GM19043 (cell line): ENCODE results near the gene CACNG5.

ENCODE experiments used
- ATAC-seq: cut with Tn5 transposase; IDR thresholded peaks from one replicate; pipeline ENCODE4 v1.9.1; 2021; ENCODE audit warnings: low read depth; ENCODE audit not compliant: unreplicated experiment

Gene CACNG5

DNA sequence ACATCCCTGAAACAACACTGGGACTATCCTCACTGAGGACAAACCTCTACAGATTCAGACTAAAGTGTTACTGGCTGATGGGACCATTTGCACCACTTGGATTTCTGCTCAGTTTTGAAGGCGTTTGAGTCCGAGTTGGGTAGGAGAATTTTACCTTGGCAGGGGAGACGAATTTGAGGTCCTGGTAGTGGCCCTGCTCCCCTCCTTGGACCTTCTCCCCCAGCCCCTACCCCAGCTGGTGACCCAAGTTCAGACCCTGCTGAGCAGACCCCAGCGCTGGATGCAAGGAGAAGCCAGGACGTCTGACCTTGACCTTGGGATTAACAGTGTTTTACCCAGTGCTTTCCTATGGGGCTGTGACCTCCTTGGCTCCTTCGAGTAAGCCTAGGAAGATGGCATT is 13.6 kb downstream of the CACNG5 start:
- no peak for ATAC-seq

DNA sequence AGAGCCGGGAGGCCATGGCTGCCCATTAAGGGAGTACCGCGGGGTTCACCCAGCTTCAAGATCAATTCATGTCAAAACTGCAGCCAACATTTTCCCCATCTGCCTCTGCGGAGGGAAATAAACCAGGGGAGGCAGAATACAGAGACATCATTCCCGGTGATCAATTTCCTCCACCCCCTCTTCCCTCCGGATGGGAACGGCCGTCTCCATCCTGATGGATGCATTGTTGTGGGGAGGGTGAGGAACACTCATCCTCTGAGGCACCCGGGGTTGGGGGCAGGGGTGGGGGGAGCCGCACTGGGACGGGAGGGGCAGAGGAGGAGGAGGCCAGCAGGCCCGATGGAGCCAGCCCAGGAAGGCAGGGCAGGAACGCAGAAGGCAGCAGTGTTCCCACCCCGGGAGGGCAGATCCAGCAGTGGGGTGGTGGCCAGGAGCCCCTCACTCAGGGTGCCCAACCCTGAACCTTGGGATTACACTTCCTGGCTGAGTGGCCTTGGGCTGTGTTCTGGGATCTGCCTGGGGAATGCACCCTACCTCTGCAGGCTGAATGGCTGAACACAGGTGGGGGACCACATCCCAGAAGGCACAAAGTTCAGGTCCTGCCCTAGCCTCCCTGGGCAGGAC is 14.2 kb downstream of the CACNG5 start:
- ATAC-seq = no peak

DNA sequence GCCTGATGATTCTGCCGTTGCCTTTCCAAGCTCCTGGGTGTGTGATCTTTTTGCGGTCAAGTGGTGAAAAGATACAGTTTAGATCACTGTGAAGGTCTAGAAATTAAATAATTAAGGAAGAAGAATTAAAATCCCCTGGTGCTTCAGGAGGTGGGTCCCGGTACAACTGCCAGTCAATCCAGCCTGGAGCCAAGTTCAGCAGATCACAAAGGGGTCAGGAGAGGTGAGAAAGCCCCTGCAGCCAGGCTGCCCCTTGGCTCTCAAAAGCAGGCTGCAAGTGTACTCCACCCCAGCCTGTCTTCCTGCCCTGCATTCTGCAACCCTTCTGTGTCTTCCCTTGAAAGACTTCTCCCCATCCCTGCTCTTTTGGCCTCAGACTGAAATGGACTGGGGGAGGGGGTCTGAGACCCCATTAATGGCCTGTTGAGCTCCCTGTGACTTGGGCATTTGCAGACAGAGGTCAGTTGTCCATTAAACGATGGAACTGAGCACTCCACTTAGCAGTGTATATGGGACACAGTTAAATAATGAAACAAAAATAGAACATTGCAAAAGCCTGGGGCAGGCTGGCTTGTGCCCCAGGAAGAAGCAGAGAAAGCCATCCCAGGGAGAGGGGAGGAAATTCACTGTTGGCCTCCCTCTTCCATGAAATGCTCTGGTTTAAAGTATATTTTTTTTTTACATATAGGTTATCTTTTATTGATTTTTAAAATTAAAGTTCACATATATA is 15.1 kb downstream of the CACNG5 start:
- ATAC-seq = no peak

DNA sequence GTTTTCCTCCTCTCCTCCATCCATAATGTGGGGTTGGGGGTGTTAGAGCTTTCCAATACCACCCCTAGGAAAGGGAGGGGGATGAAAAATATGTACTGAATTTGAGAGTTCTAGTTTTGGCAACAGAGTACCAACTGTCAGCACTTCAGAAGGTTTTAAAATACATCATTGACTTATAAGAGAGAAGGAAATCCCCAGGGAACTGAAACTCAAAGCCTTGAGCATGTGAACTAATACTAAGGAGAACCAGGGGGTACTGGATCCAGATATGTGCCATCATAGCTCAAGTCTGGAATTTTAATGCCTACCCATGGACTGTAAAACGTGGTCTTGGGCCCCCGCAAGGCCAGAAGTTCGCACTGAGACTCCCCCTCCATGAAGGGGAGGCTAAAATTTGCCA is 15.8 kb downstream of the CACNG5 start:
- ATAC-seq = no peak

DNA sequence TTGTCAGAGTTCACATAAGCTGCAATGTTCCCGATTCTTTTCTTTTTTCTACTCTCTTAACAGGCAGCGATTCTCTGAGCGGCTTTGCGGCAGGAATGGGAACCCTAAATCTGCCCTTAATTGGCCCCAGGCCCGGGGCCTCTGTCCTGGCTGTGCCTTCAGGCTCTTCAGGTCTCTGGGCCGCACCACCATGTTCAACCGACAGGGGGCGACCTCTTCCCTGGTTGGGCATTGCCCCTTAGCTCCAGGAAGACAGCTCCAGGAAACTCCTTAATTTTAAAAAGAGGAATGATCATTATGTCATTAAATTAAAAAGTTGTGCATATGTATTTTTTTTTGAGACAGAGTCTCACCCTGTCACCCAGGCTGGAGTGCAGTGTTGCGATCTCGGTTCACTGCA is 20.3 kb downstream of the CACNG5 start:
- ATAC-seq = no peak

DNA sequence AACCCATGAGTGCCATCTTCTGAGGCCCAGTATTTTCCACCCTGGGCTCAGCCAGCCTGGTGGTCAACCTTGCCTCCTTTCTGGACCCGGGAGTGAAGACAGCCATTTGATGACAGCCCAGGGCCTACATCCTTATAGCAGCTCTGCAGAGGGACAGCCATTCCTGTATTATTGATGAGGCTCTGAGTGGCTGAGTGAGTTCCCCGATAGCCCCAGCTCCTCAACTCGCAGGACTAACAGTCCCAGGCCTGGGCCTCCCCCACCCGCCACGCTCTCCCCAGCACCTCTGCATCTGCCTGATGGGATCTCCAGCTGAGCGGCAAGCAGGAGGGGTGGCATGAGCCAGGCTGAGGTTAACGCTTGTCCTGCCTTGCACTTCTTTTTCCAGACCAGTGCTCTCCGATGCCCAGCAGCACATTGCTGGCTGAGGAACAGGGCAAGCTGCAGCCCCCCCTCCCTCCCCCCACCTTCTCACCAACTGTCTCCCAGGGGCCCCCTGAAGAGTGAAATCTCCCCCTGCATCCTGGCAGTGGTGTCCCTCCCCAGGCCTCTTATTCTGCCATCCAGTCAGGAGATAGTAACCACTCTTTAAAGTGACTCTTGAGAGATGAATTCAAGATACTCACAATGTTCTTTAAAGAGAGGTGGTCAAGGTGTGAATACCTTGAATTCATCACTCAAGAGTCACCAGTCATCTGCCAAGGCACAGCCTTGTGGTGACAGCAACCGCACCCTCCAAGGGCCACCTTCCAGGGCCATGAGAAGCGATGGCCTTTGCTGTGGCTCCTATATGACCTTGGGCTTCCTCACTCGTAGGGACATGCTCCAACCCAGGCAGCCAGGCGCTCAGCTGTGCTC is 23.5 kb downstream of the CACNG5 start:
- no peak for ATAC-seq

DNA sequence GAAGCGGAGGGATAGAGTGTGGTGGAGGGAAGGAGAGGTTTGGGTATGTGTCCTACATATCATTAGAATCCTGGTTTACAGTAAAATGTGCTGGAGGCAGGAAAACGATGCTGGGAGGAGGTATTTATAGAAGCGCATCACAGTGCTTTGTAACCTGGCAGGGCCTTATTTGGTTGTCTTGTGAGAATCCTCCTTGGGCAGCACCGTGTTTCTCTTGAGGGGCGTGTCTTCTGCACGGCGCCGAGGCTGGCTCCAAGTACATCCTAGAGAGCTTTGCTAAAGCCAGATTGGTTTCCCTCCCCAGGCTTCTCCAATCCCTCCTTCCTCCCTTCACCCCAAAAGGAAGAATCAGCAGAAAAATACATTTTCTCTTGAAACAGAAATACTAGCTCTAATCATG is 24.4 kb downstream of the CACNG5 start:
- no peak for ATAC-seq

DNA sequence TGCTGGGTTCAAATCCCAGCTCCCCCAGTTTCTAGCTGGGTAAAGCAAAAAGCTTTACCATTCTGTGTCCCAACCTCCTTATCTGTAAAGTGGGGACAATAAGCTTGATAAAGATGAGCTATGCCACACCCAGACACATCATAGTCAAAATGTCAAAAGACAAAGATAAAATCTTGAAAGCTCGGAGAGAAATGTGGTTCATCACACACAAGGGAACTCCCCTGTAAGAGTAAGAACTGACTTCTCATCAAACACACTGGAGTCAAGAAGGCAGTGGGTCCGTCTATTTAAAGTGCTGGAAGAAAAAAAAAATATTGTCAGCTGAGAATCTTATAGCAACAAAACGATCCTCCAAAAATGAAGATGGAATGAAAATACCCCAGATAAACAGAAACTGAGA is 25.3 kb downstream of the CACNG5 start:
- no peak for ATAC-seq

DNA sequence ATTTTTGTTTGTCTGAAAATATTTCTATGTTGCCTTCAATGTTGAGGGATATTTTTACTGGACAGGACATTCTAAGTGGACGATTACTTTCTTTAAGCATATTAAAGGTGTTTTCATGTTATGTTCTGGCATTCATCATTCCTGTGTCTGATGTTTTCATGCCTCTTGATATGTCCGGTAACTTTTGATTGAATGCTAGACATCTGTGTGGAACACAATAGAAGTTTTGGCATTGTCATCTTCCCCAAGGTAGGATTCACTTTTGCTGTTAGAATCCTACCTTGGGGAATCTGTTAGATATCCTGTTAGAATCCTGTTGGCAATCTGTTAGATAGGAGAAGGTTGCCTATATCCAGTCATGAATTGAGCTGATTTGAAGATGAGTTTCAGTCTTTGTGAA is 28.9 kb downstream of the CACNG5 start:
- ATAC-seq = no peak

DNA sequence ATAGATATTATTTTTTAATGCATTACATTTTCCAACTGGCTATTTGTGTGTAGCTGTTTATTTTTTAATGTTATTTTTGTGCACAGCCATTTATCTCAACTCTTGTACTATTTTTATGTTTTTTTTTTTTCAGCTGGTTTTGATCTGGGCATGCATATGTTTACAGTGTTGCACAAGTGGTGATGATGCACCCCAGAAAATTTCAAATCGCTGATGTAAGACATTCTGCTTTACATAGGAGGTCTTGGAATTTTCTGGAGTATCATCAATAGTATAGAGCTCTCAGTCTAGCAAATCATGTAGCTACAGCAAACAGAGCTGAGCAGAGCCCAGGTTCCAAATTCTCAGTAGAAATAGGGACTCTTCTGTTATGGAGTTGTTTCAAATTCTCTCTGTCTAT is 30.2 kb downstream of the CACNG5 start:
- ATAC-seq = no peak

DNA sequence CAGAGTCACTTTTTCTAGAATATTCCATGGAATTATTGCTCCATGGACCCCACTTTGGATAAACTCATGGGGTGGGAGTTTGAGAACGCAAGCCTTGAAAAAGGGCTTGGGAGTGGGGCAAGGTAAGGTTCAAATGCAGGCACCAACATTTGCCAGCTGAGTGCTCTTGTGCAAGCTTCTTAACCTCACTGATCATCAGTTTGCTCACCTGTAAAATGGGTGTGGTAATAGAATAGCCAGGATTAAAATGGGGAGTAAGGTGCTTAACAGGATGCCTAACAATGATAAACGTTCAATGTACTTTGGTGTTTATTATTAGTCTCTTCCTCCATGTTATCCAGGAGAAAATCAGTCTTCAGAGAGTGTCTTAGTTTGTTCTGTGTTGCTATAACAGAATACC is 39.0 kb downstream of the CACNG5 start:
- no peak for ATAC-seq

DNA sequence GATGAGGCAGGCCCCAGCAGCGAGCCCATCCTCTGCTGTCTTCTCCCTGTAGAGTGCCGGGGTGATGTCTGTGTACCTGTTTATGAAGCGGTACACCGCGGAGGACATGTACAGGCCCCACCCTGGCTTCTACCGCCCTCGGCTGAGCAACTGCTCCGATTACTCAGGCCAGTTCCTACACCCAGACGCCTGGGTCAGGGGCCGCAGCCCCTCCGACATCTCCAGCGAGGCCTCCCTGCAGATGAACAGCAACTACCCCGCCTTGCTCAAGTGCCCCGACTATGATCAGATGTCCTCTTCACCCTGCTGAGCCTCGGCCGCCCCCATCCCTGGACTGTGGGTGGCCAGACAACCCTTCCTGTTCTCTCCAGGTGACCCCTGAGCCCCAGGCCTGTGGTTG is 50.0 kb downstream of the CACNG5 start:
- ATAC-seq = no peak

DNA sequence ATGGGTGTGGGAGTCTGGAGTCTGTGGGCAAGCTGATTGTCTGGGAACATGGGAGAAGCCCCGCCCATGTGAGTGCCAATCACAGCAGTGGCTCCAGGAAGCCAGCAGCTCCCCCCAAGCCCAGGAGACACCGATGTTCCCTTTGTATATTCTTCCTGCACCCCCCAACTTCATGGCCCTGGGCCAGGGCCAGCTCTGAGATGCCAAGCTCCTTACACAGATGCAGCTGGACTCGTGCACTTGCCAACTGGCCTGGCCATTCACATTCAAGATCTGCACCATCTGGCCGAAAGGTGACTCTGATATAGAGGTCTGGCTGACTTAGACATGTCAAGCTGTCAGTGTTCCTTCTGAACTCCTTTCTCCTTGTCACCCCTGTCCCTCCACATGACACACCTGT is 50.5 kb downstream of the CACNG5 start:
- no peak for ATAC-seq

DNA sequence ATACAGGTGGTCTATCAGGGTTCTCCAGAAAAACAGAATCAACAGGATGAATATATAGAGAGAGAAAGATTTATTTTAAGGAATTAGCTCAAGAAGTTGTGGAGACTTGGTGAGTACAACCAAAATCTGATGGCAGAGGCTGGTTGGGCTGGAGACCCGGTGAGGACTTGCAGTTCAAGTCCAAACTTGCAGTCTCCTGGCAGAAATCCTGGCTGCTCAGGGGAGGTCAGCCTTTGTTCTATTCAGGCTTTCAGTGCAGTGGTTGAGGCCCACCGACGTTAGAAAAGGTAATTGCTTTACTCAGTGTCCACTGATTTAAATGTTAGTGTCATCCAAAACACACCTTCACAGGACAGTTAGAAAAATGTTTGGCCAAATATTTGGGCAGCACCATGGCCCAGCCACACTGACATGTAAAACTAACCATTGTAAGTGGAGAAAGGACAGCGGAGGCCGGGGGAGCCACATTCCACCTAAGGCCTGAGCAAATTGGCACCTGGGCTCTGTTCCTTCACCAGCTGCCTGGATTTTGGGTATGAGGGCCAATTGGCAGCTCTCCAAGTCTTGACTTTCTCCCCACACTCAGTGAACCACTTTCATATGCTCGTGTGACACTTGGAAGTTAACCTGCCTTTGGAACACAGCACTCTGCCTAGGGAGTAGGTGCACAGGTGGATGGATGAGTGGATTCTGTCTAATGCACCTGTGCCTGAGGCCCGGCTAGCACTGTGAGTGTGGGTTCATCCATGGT is 54.7 kb downstream of the CACNG5 start:
- ATAC-seq = no peak

DNA sequence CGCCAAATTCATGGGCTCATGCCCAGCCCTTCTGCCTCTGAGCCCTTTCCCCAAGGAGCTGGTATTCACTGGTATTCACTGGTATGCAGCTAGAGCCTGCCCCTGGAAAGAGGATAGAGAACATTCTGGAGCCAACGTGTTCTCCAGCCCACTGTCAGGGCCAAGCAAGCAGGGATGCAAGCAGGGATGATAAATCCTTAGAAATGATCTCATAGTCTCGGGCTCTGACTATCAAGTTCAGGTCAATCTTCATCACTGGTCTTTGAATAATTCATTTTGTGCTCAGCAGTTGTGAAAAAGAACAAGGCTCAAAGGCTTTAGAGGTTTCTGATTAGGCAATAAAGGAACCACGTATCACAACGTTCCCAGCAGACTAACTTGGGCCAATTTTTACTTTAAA is 57.3 kb downstream of the CACNG5 start:
- no peak for ATAC-seq

DNA sequence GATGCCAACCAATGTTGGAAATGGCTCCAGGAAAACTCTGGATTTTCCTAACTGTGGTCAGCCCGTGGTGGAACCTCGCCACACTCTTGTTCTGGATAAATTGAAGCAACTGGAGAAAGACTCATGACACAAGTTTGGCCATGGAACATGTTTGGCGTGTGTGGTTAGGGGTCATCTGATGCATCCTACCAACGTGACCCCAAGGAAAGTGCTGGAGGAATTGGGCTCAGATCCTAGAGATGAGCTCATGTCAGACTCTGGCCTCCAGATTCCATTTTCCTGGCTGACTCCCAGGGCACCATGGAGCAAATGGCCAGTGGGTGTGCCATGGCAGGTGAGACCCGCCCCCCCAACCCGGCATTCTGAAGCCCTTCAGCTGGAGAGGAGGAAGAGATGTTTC is 58.5 kb downstream of the CACNG5 start:
- ATAC-seq = no peak

DNA sequence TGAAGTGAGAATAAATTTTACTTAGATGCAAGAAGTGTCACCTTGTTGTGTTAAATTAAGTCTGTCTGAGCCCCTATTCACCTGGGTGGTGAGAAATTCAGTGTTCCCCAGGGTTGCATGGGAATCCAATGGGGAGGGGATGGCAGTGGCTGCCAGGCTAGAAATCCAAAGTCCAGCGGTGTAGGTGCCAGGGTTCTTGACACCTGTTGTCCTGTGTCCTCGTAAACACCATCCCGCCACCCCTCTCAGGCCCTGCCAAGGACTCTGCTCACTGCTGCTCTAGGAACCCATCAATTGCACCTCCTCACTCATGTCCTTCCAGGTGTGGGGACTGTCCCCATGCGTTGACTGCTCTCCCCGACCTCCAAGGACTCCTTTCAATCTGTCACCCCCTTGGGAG is 58.9 kb downstream of the CACNG5 start:
- no peak for ATAC-seq

DNA sequence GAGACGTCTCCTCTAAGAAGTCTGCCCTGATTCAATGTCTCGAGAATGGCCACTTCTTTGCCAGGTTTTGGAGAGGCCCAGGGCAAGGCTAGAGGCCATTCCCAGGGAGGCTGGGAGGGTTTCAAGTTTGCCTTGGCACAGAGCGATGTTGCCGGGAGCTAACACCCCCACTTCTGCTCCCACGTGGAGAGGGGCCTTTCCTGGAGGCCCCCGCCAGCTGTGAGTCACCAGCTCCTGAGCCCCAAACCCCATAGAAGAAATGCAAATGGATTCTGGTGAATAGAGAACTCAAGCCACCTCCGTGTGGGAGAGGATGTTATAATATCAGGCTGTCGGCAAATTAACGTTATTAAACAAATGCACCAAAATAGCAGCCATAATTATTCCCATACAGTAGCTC is 62.2 kb downstream of the CACNG5 start:
- no peak for ATAC-seq

DNA sequence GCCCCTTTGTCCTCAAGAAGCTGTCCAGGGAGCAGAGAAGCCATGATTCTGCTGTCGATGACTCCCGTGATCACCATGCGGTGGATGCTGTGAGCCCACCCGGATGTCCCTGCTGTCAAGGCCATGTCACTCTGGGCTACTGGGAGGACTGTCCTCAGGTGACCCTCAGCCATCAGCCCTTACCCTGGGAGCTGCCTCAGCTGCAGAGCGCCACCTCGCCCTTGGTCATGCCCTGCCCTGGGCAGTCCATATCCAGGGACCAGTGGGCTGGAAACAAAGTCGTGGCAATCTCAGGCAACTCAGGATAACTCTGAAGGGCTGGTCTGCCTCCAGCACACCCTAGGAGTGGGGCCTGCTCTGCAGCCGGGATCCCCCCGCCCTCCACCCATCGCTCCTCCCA is 63.6 kb downstream of the CACNG5 start:
- no peak for ATAC-seq

DNA sequence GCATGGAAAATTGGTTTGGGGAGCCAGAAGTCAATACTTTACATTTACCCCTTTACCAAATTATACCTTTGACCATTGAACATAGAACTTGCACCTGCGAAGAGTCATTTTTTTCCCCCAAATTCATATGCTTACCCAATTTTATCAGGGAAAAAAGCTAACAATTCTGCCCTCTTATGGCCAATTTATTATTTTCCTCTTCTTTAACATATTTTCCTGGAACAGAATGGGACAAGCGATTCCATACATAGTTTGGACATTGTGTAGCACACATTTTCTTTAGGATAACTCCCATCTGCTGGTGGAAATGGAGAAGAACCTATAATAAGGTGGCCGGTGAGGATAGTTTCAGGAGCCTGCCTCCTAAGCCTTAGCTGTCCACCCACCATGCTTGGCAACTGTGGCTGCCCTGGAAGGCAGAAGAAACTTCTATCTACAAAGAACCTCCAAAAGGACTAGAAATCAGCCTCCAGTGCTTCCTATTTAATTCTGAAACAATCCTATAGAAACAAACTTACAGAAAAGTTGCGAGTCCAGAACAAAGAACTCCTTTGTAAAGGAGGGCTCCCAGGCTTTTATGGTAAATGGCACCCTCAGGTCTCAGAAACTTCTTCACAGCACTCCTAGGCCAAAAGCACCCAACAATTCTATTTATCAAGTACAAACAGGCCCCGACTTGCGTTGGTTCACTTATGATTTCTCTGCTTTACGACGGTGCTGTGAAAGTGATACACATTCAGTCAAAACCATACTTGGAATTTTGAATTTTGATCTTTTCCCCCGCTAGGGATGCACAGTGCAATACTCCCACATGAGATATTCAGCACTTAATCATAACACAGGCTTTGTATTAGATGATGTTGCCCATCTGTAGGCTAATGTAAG is 65.5 kb downstream of the CACNG5 start:
- ATAC-seq = no peak
